Muscle of arm (tissue), 12 donors: ENCODE measurements around the gene ANO10. TPM values are rescaled to one million over a fixed set of nuclear protein-coding genes. Genes with fewer than 3 reads are reported as not detected.

Experiments used
- DNase-seq: peaks from one replicate; pipeline ENCODE4 v3.0.0-alpha.2; 2013
- polyA plus RNA-seq, 12 donors: library from polyadenylated mRNA; unstranded; fragments of 120-200 nt; gene quantifications; one replicate each; pipeline ENCODE4 v1.2.1, GENCODE V29; 2013; ENCODE audit not compliant: insufficient read length in 12 of 12

Gene ANO10
- polyA plus RNA-seq, 12 donors, result 15.1 to 30.8 (median 22.2) TPM; not detected in 1

GRCh38 chr3:43425829-43426228 is 196.0 kb downstream of the ANO10 start:
- no peak for DNase-seq

DNA sequence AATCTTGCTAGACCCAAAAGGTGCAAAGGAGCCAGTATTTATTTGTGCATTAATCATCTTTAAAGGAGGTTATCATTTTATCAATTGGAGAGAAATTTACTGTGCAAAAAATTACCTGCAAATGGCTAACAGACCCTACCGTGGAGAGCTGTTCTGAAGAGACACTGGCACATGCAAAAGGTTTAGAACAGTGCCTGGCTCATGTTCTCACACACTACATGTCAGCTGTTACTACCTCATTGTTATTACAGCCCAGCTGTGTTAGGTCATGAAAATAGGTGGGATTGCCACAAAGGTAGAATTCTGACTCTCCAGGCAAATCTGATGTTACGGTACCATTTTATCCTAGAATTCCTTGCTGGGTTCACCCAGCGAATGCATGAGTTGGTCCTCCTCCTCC is 198.2 kb downstream of the ANO10 start:
- no peak for DNase-seq

GRCh38 chr3:43423142-43423541 is 198.7 kb downstream of the ANO10 start:
- DNase-seq, result no peak

- no peak for DNase-seq
Measured at GRCh38 chr3:43418601-43419272, 203.1 kb downstream of the ANO10 start.

DNA sequence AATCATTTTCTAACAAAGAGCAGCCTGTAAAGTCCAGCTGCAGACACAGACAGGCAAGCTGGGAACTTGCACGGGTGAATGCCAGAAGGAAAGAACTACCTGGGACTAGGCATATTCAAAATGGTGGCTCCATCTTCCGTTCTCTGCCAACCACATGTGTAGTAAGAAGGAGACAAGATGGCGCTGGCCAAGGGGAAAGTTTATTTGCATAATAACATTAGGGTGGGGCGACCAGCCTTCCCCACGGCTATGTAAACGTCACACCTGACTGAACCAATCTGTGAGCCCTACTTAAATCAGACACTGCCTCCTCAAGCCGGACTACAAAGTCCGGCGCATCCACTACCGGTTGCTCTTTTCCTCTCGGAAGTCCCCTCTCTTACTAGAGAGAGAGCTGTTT is 204.7 kb downstream of the ANO10 start:
- no peak for DNase-seq

GRCh38 chr3:43415088-43415487 is 206.7 kb downstream of the ANO10 start:
- DNase-seq, result no peak

DNA sequence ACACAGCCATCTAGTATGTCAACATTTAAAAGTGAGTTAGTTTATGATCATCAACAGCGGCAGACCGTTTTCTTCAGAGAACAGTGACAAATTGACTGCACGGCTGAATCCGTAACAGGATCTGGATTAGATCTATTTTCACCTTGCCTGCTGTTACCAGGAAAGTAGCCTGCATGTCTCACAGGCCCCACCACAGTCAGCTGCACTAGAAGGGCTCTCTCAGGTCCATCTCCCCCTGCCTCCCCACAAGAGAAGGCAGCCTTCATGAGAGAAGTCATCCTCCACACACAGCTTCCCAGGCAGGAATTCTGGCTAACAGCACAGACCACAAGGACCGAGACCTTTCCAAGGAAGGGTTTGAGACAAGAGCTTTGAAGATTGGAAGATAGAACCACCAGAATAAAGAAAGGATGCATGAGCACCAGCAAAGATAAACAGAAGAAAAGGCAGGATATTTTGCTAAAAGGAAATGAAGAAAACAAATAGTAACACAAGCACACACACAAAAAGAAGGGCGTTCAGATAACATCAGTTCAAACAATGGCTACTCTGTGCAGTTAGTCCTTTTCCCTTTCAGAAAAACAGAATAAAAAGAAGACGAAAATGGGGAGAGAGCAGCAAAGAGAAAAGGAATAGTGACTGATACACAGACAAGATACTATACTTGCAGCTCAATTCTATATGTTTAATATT is 208.0 kb downstream of the ANO10 start:
- DNase-seq, result no peak

DNA sequence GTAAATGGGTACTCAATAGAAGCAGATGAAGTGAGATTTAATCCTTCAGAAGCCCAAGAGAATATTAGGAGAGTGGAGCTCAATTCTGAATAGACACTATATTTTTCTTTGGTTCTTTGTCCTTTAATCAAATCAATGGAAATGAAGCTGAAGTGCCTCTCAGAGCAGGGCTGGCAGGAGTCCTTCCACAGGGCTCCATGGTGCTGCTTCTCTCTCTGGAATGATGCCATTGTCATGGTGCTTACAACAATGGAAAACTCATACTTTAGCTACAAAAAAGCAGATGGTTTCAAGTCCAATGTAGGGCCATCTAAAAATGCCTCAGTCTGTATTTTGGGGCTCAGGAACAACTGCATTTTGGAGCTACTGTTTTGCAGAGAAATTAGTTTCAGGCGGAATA is 210.4 kb downstream of the ANO10 start:
- no peak for DNase-seq

DNA sequence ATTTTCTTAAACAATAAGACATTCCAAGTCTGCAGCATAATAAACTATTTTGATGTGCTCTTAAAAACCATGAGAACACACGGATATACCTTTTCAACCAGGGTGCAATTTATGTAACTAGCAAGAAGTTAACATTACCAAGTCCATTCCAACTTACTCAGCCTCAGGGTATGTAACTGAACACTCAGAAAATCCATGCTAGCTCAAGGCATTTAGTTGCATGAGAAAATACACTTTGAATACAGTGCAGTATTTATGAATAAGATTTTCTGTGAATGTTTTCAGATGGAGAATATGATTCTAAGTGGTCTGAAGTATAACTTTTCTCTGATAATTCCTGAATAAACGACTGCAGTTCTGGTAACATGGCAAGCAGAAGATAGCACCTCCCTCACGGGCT is 211.2 kb downstream of the ANO10 start:
- DNase-seq, result no peak

DNA sequence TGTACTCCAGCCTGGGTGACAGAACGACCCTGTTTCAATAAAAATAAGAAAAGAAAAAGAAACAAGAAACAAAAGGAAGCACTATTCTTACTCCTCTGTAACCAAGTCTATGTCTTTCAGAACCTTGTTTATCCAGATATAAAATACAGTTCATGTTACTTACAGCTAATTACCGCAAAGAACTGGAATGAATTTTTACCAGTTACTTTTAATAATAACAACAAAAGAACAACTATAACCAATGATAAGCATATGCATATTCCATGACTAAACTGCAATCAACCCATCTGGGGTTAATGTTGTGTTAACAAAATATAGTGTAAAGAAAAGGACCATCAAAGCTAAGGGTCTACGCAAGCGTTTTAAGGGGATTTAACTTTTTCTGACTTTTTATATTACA is 212.3 kb downstream of the ANO10 start:
- no peak for DNase-seq

- no peak for DNase-seq
Measured at GRCh38 chr3:43406643-43407023, 215.2 kb downstream of the ANO10 start.

GRCh38 chr3:43405888-43406642 is 215.7 kb downstream of the ANO10 start:
- DNase-seq, result no peak

GRCh38 chr3:43400781-43401730 is 220.8 kb downstream of the ANO10 start:
- DNase-seq, result no peak

- no peak for DNase-seq
Measured at GRCh38 chr3:43400167-43400566, 221.6 kb downstream of the ANO10 start.

- no peak for DNase-seq
Measured at GRCh38 chr3:43399034-43399433, 222.8 kb downstream of the ANO10 start.

- DNase-seq, result peak; percentile 40
Measured at GRCh38 chr3:43394041-43394554, 227.7 kb downstream of the ANO10 start.

DNA sequence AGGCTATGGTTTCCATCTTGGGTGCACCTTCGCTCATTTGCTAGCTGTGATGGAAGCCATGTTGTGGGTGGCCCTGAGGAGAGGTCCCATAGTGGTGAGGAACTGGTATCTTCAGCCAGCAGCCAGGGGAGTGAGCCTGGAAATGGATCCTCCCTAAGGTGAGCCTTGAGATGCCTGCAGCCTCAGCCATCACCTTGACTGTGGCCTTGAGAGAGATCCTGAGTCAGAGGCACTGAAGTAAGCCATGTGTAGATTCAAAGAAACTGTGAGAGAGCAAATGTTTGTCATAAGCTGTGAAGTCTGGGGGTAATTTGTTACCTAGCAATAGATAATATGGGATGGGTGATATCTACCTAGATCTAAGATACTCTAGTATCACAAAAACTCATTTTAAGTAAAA is 230.2 kb downstream of the ANO10 start:
- no peak for DNase-seq

- no peak for DNase-seq
Measured at GRCh38 chr3:43390255-43390588, 231.6 kb downstream of the ANO10 start.

GRCh38 chr3:43389388-43390254 is 232.2 kb downstream of the ANO10 start:
- no peak for DNase-seq

DNA sequence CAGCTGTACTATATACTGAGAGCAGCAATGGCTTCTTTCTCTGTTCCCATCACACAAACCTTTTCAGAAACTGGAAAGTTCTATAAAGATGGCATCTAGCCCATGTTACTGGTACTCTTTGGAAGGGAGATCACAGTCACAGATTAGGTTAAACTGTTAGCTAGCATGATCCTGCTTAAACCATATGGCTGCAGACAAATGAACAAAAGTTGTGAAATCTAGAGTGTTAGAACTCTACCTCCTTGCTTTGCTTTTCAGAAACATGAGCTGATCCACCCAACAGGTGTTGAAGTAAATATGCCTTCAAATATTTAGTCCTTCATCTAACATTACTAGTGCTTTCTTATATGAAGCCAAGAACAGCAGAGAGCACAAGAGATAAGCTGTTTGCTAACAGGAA is 232.9 kb downstream of the ANO10 start:
- DNase-seq, result no peak

- no peak for DNase-seq
Measured at GRCh38 chr3:43388175-43388574, 233.6 kb downstream of the ANO10 start.
